ENCODE results near the gene ZBTB8A. TPM values are rescaled to one million over a fixed set of nuclear protein-coding genes. Genes with fewer than 3 reads are reported as not detected.

Gene ZBTB8A
- total RNA-seq (10 to 100 TPM in 1 of 4 donors, 1 to 10 TPM in 3; 5.6 to 10.8 (median 7.0) TPM), polyA plus RNA-seq (1 to 10 TPM; 1.8 to 2.4 (median 2.1) TPM)

DNA sequence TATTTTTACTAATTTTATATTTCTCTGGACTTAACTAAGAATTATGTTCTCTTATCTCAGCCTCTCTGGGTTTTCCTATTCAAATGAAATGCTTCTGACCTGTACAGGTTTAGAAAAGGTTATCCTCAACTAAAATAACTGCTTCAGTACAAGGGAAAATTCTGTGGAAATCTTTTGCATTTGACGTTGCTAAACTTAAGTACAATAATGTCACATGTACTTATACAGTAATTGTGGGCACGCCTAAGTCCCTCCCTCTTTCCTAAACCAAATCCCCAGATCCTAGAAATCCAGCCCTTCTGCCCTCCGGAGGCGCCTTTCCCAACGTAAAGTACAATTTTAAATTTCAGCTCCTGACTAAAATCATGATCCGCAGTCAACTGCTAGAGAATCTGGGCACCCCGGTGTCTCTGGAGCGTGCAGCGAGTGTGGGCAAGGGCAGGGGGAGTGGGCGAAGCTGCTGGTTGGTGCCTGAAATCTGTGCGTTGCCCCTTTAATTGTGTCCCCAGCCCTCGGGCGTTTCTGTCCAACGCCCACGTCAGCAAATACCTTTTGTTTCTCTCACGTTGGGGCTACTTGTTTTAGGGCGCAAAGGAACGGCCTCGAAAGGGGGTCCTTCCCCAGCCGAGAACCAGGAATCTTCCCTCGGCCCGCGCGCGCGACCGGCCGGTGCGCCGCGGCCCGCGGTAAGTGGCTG, at the start of gene ZBTB8A:
TSS of gene ZBTB8A (plus strand) at position 541 of the 697 bp plus-strand sequence. CDS start 53,505 bp downstream, outside the sequence.
- intact Hi-C loops (cut with DNase I): loop anchor here (5.0 kb wide), 1 partner anchor 92 kb away; no protein-coding TSS in a partner anchor
- no peak for TF ChIP-seq POLR2A (IDR thresholded peaks at IDR 0.05)
- TF ChIP-seq POLR2AphosphoS5 (IDR thresholded peaks at IDR 0.05): peak; percentile 14 to 39 (median 31)
- Histone ChIP-seq H3K4me1 (peaks cover 0 to 17% (median 10%) of the 10 kb centered on the region in 4 donors), H3K27ac (peak within 1 kb of the TSS; percentile 82 to 84 (median 83)), H3K27me3 (no peaks in the 10 kb centered on the region), H3K4me3 (peak within 1 kb of the TSS; percentile 35 to 70 (median 66)), H3K36me3 (no peaks in the 10 kb centered on the region), H3K9me3 (no peaks in the 10 kb centered on the region)
- peak; percentile 76 for DNase-seq
- 0% methylated on average over 33 of the region's 33 CpGs for WGBS, 2 donors

DNA sequence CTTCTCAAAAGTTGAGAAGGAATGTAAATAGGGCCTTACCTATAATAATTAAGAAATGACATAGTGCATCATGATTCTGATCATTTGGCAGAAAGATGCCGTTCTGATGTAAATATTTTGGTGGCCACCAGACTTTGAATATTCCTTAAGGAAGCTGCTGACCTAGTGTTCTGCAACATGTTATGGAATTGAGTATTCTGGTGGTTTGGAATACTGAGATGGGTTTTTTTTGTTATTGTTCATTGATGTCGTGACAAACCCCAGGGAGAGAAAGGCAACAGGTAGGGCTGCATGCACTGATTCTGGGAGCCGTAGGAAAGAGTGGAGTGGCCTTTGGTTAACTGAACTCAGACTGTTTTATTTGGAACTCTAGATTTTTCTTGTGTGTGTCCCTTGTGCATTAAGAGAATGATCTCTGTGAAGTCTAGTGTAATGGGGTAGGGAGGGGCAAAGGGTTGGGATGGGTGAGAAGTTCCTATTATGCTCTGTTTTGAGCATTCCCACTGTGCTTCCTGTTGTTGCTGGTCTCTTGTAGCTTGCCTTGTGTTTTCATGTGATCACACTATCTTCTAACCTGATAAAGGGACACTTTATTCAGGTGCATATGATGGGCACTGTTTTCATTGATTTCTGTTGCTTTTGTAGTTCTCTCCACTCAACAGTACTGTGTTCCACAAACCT, 49.3 kb upstream of the ZBTB8A start:
- TF ChIP-seq POLR2AphosphoS5 (IDR thresholded peaks at IDR 0.05): no peak
- Histone ChIP-seq H3K9me3 (no peaks in the 10 kb centered on the region), H3K4me3 (no peak overlapping the region), H3K27ac (no peak overlapping the region), H3K4me1 (peaks cover 0 to 4% (median 0%) of the 10 kb centered on the region in 4 donors), H3K27me3 (no peaks in the 10 kb centered on the region), H3K36me3 (no peaks in the 10 kb centered on the region)
- no peak for DNase-seq
- WGBS, 2 donors: 88 to 93% methylated on average over 3 of the region's 3 CpGs
- intact Hi-C loops (cut with DNase I): no loop called here

GRCh38 chr1:32491386-32491785, 47.8 kb upstream of the ZBTB8A start:
- Histone ChIP-seq H3K4me1 (peaks cover 0 to 13% (median 2%) of the 10 kb centered on the region in 4 donors), H3K27ac (no peak overlapping the region), H3K4me3 (no peak overlapping the region), H3K9me3 (no peaks in the 10 kb centered on the region), H3K27me3 (no peaks in the 10 kb centered on the region), H3K36me3 (no peaks in the 10 kb centered on the region)
- TF ChIP-seq POLR2A (IDR thresholded peaks at IDR 0.05) (no peak), CTCF (IDR thresholded peaks at IDR 0.05) (no peak), POLR2AphosphoS5 (IDR thresholded peaks at IDR 0.05) (no peak), EP300 (IDR thresholded peaks at IDR 0.05) (no peak)
- intact Hi-C loops (cut with DNase I): no loop called here
- 94 to 95% methylated on average over 2 of the region's 2 CpGs for WGBS, 2 donors
- no peak for DNase-seq

- H3K4me1 ChIP-seq: peaks cover 0 to 21% (median 6%) of the 10 kb centered on the region in 4 donors
- 78 to 81% methylated on average over 1 of the region's 1 CpG for WGBS, 2 donors
- intact Hi-C loops (cut with DNase I): no loop called here
- no peaks in the 10 kb centered on the region for H3K27me3 ChIP-seq
- H3K4me3 ChIP-seq: no peak overlapping the region
- peak in 2 of 4 donors; percentile 40 to 51 for TF ChIP-seq POLR2AphosphoS5 (IDR thresholded peaks at IDR 0.05)
- TF ChIP-seq EP300 (IDR thresholded peaks at IDR 0.05): no peak
- H3K36me3 ChIP-seq: no peaks in the 10 kb centered on the region
- H3K27ac ChIP-seq: no peak overlapping the region
- H3K9me3 ChIP-seq: no peaks in the 10 kb centered on the region
- DNase-seq: no peak
Measured at GRCh38 chr1:32494196-32494595, 45.0 kb upstream of the ZBTB8A start.

- Histone ChIP-seq H3K9me3 (no peaks in the 10 kb centered on the region), H3K27me3 (no peaks in the 10 kb centered on the region), H3K36me3 (no peaks in the 10 kb centered on the region), H3K27ac (no peak overlapping the region), H3K4me3 (no peak overlapping the region), H3K4me1 (peaks cover 0 to 21% (median 6%) of the 10 kb centered on the region in 4 donors)
- 88 to 93% methylated on average over 7 of the region's 7 CpGs for WGBS, 2 donors
- TF ChIP-seq POLR2A (IDR thresholded peaks at IDR 0.05): no peak
- TF ChIP-seq CTCF (IDR thresholded peaks at IDR 0.05): no peak
- TF ChIP-seq EP300 (IDR thresholded peaks at IDR 0.05): no peak
- TF ChIP-seq POLR2AphosphoS5 (IDR thresholded peaks at IDR 0.05): no peak
- DNase-seq: no peak
- intact Hi-C loops (cut with DNase I): loop anchor here (5.0 kb wide), 1 partner anchor 157 kb away; the partner anchor contains the start of genes RBBP4 and ZBTB8OS
Measured at GRCh38 chr1:32494711-32495337, 44.4 kb upstream of the ZBTB8A start.
